EH (cell line): ENCODE results near the gene PDLIM5.
"Not testable (repeated sequence)": the region's sequence is repeated elsewhere in the genome, so short reads cannot be mapped to it uniquely, and the experiment has no call there.

Experiments used
- DNase-seq: peaks from one replicate; pipeline ENCODE4 v3.0.0-alpha.2; 2015; ENCODE audit warnings: low read depth

PDLIM5 gene, protein sequence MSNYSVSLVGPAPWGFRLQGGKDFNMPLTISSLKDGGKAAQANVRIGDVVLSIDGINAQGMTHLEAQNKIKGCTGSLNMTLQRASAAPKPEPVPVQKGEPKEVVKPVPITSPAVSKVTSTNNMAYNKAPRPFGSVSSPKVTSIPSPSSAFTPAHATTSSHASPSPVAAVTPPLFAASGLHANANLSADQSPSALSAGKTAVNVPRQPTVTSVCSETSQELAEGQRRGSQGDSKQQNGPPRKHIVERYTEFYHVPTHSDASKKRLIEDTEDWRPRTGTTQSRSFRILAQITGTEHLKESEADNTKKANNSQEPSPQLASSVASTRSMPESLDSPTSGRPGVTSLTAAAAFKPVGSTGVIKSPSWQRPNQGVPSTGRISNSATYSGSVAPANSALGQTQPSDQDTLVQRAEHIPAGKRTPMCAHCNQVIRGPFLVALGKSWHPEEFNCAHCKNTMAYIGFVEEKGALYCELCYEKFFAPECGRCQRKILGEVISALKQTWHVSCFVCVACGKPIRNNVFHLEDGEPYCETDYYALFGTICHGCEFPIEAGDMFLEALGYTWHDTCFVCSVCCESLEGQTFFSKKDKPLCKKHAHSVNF

DNA sequence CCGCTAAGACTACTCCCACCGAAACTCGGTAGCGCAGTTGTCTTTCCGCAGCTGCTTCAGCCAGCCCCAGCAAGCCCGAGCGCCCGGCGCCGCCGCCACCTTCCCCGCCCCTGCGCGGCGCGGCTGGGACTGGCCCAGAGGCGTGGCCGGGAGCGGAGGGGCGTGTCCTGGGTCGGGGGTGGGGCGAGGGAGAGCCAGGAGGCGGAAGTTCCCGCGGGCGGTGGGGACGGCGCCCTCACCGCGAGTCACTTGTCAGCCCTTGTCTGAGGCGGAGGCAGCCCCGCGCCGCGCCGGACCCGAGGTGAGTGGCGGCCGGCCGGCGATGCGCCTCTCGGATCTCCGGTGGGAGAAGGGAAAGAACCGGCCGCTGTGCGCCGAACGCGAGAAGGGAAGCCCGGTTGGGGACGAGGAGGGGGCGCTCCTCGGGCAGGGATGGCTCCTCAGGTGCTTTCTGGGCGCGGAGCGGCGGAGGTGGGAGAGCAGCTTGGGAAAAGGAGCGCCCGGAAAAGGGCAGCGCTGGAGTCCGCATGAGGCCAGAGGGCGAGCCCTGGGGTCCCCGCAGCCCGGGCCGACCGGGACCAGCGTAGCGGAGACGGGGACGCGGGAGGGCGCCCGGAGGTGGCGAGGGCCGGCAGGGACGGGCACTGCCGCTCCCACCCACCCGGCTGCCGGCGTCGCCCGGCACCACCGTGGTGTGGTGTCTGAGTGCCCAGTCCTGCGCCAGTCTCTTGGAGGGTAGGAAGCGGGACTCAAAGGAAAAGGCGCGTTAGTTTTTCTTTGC, at the start of gene PDLIM5:
Gene PDLIM5 (plus strand): TSS at position 248 of the 781 bp plus-strand sequence. CDS start 3,347 bp downstream, outside the sequence.
- peak; percentile 92 for DNase-seq

- DNase-seq = not testable (repeated sequence)
These were observed 49.3 kb upstream of the PDLIM5 start for GRCh38 chr4:94402439-94402838.

GRCh38 chr4:94403751-94404150, 48.0 kb upstream of the PDLIM5 start:
- no peak for DNase-seq

- peak; percentile 84 for DNase-seq
These were observed 44.9 kb upstream of the PDLIM5 start for GRCh38 chr4:94406668-94407437.

GRCh38 chr4:94407846-94408245, 43.9 kb upstream of the PDLIM5 start:
- DNase-seq = peak; percentile 43

- DNase-seq = peak; percentile 57
These were observed 43.0 kb upstream of the PDLIM5 start for GRCh38 chr4:94408549-94409374.

DNA sequence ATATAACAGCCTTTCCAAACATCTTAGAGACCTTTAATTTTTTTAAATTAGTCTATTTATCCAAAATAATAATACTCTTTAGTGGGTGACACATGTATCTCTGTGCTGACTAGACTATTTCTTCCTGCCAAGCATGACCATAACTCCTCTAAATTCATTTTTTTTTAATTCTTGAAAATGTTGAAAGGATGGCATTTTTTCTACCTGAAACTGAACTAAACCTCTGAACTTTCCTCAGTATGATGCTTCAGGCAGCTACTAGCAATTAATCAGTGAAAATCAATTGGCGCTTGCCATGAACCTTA, 42.4 kb upstream of the PDLIM5 start:
- no peak for DNase-seq

GRCh38 chr4:94409962-94410361, 41.8 kb upstream of the PDLIM5 start:
- peak; percentile 55 for DNase-seq

GRCh38 chr4:94410678-94411206, 41.0 kb upstream of the PDLIM5 start:
- peak; percentile 38 for DNase-seq

DNA sequence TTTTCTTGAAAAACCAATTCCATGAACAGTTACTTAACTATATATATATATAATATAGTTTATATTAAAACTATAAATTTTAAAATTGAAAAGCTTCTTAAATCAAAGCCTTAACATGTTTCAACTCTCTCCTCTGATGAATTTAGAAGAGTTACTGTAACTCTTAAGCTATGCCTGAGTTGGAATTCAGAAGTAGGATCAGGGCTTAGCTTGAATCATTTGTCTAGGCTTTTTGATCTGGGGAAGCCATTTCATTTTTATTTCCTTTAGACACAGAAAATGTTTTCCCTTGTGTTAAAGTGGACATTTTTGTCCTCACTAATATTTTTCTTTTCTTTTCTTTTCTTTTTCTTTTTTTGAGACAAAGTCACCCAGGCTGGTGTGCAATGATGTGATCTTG, 40.4 kb upstream of the PDLIM5 start:
- DNase-seq = no peak

DNA sequence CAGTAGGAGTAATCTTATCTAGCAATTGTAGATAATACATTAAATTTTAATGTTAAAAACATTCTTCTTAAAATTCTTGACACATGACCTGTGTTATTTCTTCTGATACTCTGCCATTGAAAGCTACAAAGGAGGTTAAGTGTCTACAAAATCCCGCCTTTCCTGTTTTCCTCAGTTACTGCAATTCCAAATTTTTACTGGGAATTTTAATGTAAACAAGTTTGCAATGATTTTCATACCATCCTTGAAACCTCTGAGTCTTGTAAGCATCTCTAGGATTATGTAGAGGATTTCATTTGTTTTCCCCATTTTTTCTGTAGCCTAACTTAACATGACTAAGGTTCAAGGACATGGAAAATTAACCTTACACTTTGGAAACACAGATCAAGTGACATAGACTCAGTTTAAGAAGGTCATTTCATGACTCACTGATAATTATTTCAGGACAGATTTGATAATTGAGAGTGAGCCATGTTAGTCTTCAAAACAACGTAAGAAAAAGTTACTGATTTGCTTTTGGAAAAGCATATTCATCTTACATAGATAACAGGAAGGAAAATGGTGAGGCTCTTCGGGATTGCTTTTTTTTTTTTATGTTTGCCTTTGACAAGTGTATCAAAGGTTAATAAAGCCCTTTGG, 39.6 kb upstream of the PDLIM5 start:
- DNase-seq = peak; percentile 19

GRCh38 chr4:94412658-94413038, 39.1 kb upstream of the PDLIM5 start:
- peak; percentile 82 for DNase-seq

- peak; percentile 76 for DNase-seq
These were observed 38.5 kb upstream of the PDLIM5 start for GRCh38 chr4:94413085-94413840.

DNA sequence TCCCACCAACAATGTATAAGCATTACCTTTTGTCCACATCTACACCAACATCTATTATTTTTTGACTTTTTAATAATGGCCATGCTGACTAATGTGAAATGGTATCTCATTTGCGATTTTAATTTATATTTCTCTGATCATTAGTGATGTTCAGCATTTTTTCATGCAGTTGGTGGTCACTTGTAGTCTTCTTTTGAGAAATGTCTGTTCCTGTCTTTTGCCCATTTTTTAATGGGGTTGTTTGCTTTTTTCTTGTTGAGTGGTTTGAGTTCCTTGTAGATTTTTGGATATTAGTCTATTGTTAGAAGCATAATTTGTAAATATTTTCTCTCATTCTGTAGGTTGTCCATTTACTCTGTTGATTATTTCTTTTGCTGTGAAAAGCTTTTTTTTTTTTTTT, 36.8 kb upstream of the PDLIM5 start:
- DNase-seq = no peak

DNA sequence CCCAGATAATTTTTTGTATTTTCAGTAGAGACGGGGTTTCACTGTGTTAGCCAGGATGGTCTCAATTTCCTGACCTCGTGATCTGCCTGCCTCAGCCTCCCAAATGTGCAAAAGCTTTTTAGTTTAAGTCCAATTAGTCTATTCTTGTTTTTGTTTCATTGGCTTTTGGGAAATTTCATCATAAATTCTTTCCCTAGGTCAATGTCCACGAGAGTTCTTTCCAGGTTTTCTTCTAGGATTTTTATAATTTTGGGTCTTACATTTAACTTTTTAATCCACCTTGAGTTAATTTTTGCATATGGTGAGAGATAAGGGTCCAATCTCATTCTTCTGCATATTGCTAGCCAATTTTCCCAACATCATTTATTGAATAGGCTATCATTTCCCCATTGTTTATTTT, 36.3 kb upstream of the PDLIM5 start:
- DNase-seq = no peak

DNA sequence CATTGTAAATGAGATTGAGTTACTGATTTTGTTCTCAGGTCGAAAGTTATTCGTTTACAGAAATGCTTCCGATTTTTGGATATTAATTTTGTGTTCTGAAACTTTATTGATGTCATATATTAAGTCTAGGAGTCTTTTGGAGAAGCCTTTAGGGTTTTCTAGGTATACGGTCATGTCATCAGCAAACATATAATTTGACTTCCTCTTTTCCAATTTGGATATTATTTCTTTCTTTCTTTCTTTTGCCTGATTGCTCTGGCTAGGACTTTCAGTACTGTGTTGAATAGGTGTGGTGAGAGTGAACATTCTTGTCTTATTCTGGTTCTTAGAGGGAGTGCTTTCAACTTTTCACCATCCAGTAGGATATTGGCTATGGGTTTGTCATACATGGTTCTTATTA, 35.4 kb upstream of the PDLIM5 start:
- DNase-seq = no peak

GRCh38 chr4:94416981-94417380, 34.8 kb upstream of the PDLIM5 start:
- DNase-seq = no peak

DNA sequence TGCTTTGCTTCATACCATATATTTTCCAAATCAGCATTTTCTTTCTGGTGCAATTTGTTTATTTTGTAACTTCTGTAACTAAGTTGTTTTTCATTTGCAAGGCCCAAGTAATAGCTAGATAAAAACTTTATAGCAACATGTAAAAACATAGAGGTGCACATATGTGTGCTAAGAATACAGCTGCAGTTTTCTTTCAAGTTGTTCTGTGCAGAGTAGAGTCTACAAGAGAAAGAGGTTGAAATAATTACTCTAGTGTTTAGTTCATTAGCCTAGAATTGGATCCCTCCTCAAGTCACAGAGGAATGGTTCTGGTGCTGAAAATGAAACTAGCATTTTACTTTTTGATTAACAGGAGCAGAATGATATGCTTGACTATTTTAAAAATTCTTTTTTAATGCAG, 32.2 kb upstream of the PDLIM5 start:
- DNase-seq = no peak

- DNase-seq = peak; percentile 65
These were observed 31.8 kb upstream of the PDLIM5 start for GRCh38 chr4:94419956-94420355.

DNA sequence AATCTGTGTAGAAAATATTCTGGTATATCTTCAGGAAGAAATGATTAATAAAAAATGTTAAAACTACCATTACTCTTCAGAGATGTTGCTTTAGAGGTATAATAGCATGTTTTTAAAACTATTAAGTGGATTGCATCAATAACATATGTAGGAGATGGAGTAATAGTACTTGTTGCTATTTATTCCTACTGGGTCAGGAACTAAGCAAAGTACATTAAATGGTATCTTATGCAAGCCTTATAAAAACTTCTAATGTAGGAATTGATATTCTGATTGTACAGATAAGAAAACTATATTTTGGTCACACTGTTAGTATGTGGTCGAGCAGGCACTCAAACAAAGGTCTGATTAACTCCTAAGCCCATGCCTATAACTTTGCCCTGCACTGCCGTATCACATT, 31.4 kb upstream of the PDLIM5 start:
- DNase-seq = no peak
